ENCODE results near the gene CD2.
A peak's percentile ranks its signal among the peaks of the same experiment; 100 is the strongest.

CD2 gene

GRCh38 chr1:116762781-116763115 is 8.5 kb downstream of the CD2 start:
- DNase-seq = peak; percentile 72

- DNase-seq = peak; percentile 82
These were observed 9.0 kb downstream of the CD2 start for GRCh38 chr1:116763116-116763786.

GRCh38 chr1:116763787-116764465 is 9.7 kb downstream of the CD2 start:
- DNase-seq = peak; percentile 82

- DNase-seq = no peak
These were observed 10.3 kb downstream of the CD2 start for GRCh38 chr1:116764466-116764898.

- peak; percentile 75 for DNase-seq
These were observed 11.0 kb downstream of the CD2 start for GRCh38 chr1:116764906-116765862.

- peak; percentile 69 for DNase-seq
These were observed 11.7 kb downstream of the CD2 start for GRCh38 chr1:116765962-116766361.

- peak; percentile 66 for DNase-seq
These were observed 12.6 kb downstream of the CD2 start for GRCh38 chr1:116766616-116767469.

- DNase-seq = peak; percentile 61
These were observed 13.7 kb downstream of the CD2 start for GRCh38 chr1:116767782-116768382.

- DNase-seq = peak; percentile 65
These were observed 14.3 kb downstream of the CD2 start for GRCh38 chr1:116768416-116769103.

- peak; percentile 77 for DNase-seq
These were observed 14.8 kb downstream of the CD2 start for GRCh38 chr1:116769104-116769452.

- DNase-seq = peak; percentile 74
These were observed 15.3 kb downstream of the CD2 start for GRCh38 chr1:116769561-116769977.

GRCh38 chr1:116769994-116770393 is 15.8 kb downstream of the CD2 start:
- peak; percentile 69 for DNase-seq

- no peak for DNase-seq
These were observed 16.4 kb downstream of the CD2 start for GRCh38 chr1:116770625-116771024.

- no peak for DNase-seq
These were observed 17.9 kb downstream of the CD2 start for GRCh38 chr1:116771997-116772647.

- no peak for DNase-seq
These were observed 18.4 kb downstream of the CD2 start for GRCh38 chr1:116772648-116773045.

GRCh38 chr1:116775116-116775752 is 21.0 kb downstream of the CD2 start:
- peak; percentile 48 for DNase-seq

GRCh38 chr1:116777831-116778830 is 23.9 kb downstream of the CD2 start:
- no peak for DNase-seq

GRCh38 chr1:116781034-116781433 is 26.8 kb downstream of the CD2 start:
- no peak for DNase-seq

GRCh38 chr1:116785006-116785405 is 30.8 kb downstream of the CD2 start:
- DNase-seq = no peak

All from activated CD8-positive, alpha-beta memory T cell treated with anti-CD3 and anti-CD28 coated beads, Interleukin-2, amount 50 U/mL, for 48 hours (primary cell).